Activated T-cell treated with anti-CD3 and anti-CD28 coated beads for 24 hours (primary cell): Measurements from ENCODE around the gene AMFR.
"Not testable (repeated sequence)": the region's sequence is repeated elsewhere in the genome, so short reads cannot be mapped to it uniquely, and the experiment has no call there.

Experiments used
- DNase-seq: peaks from one replicate; pipeline ENCODE4 v3.0.0-alpha.2; 2020; ENCODE audit warnings: low read depth

Gene AMFR

DNA sequence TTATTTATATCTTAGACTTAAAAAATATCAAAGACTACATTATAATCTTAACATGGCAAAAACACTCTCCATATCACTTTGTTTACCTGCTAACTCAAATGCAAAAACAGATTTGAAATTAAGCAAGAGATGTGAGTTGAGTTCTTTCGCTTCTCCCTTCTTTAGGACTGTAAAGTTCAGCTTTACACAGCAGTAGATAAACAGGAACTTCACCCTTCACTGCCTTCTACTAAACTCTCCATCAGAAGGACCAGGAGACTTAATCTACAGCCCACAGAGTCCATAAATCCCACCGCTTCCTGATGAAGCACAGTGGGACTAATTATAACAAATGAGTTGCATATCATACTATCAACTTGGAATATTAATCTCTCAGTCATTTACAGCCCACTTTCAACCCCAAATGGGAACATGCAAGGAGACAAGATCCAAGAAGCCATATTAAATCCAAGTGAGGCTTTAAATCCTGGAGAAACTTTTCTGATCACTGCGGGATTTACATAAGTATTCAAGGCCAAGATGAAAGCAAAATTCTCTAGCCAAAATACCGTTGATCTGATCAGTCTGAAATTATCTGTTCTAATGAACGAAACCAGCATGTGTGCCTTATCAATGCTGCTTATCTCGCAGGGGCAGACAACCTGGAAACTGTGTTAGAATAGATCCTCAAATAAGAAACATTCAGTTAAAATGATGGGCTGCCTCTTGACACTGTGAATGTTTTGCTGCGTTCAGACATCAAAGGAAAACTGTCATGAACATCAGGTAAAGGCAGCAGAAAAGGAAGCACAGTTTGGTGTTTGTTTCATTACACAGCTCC is 1.6 kb downstream of the AMFR start:
- DNase-seq = no peak

DNA sequence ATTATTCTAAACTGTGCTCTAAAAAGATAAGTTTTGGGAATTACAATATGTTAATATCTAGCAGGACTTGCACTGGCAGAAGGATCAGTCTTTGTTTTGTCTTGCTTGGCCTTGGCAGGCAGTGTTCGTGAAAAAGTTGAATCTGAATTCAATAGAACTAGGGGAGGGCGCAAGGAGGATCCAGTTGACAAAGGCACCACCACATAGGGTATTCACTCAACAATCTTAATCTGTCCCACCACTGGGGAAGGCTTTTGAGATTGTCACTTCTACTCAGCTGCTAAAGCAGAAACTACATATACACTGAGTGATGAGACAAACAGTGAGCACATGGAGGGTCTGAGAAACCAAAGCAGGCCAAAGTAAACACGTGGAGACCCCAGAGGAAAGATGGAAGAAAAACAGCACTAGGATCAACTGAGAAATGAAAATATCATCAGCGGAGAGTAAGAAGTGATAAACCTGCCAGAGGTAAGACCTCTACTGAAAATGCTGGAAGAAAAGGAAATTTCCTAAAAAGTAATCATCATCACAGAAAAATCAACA is 2.4 kb downstream of the AMFR start:
- no peak for DNase-seq

DNA sequence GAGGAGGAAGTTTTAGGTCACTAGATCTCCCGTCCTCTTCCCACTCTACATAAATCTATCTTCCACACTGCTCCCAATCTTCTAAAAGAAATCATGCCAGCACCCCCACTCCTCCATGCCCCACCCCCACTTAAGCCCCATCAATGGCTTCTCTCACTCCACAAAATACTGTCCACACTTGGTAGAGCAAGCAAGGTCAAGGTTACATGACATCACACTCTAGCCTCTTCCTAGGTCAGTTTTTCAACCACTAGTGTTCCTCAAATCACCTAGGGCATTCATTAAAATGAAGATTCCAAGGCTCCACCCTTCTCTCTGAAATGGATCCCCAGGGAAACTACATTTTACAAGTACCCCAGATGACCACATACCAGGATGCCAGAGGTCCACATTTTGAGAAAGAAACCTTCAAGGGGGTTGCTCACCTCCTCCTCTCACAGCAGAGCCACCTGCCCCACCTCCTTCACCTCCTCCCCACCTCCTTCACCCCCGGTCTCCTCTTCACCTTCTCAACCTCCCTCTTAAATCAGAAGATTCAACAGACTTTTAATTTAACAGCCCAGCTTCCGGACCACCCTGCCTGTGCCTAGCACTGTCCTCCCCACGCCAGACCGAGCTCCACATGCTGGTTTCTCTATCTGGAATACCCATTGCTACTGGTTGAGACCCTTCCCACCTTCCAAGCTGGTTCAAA is 3.2 kb downstream of the AMFR start:
- DNase-seq = no peak

DNA sequence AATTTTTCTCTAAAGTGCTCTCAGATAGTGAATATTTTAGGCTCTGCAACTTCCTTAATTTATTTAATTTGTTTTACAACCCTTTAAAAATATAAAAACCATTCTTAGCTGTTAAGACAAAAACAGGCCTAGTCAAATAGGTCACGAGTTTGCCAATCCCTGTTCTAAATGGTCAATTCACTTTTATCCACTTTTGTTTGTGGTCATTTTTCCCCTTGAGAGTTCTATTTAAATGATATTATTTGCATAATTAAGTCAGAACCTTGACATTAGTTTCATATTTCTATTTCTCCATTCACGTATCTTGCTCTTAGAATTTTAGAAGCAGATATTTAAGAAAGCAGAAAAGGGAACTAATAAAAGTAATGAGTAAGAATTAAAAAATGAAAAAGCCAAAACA is 4.0 kb downstream of the AMFR start:
- no peak for DNase-seq

DNA sequence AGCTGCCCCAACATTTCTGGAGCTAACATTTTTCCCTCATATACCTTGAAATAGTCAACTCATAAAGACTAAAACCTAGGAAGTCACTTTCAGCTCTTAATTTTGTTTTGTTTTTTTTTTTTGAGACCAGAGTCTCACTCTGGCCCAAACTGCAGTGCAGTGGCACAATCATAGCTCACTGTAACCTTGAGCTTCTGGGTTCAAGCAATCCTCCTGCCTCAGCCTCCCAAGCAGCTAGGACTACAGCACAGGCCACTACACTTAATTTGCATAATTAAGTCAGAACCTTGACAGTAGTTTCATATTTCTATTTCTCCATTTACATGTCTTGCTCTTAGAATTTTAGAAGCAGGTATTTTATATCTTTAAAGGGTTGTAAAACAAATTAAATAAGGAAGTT is 4.7 kb downstream of the AMFR start:
- no peak for DNase-seq

DNA sequence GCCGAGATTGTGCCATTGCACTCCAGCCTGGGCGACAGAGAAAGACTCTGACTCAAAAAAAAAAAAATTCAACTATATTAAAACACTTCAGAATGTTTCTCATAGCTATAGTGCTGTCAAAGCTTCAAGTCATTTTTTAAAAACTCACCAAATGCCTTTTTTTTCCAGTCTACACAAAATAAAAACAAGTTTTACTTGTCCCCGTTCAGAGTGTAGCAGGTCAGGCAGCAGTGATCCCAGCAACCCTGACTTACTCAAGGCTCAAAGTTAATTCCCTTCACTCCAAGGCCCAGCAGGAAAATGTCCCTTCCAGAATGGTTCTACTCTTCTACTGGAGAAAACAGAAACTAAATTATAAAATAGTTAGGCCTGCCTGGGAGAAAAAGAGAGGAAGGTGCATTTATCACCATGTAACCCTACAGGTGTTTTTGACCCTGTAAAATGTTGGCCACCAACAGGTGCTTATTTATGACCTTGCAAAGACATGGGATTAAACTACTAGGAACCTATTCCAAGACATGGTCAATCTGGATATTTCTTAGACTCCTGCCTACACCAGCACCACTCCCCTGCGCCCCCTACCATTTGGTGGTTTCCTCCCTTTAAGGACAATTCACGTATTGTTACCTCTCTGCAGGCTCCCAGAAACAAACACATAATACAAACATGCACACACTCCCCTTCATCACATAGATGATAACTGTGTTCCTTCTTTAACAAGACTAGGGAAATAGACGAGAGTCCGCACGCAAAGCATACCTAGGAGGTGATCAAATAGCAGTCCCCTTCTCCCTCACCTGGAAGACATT is 5.4 kb downstream of the AMFR start:
- DNase-seq = no peak

DNA sequence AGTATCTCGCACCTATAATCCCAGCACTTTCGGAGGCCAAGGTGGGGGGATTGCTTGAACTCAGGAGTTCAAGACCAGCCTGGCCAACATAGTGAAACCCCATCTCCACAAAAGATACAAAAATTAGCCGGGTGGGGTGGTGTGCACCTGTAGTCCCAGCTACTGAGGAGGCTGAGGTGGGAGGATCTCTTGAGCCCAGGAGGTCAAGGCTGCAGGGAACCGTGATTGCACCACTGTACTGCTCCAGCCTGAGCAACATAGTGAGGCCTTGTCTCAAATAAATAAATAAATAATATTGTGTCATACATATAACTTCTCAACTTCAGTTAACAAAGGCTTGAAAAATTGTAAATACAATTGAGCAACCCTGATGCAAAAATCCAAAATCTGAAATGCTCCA is 8.2 kb downstream of the AMFR start:
- no peak for DNase-seq

DNA sequence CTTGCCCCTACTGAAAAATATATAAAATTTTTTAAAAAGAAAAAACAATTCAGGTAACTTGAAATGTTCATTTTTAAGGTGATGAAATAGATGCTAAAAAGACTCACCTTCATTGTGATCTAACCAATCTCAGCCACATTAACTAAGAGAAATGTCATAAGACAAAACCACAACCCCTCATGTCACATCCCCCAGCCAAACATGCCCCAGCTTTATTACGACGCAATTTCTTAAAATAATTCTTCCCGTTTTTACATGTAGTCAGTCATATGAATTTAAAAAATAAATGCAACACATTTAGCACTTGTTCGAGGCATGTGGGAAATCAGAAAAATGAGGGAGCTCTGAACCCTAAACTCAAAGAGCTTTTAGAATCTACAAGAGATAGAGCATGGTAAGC is 9.5 kb downstream of the AMFR start:
- no peak for DNase-seq

DNA sequence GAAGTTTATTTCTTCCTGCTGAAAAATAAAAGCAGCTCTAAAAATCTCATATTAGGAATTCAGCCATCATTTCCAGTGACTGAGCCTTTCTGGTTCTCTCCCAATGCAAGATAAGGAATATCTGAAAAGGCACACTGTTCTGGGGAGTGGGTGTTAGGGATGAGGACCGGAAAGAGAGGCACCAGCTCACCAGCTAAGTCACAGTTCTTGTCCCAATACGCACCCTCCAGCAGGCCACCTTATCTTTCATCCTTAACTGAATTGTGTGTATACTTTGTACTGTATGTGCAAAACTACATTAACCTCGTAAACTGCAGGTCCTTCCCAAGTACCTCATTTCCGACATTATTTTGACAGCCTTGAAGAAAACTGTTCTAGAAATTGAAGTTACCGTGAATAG is 11.0 kb downstream of the AMFR start:
- DNase-seq = no peak

DNA sequence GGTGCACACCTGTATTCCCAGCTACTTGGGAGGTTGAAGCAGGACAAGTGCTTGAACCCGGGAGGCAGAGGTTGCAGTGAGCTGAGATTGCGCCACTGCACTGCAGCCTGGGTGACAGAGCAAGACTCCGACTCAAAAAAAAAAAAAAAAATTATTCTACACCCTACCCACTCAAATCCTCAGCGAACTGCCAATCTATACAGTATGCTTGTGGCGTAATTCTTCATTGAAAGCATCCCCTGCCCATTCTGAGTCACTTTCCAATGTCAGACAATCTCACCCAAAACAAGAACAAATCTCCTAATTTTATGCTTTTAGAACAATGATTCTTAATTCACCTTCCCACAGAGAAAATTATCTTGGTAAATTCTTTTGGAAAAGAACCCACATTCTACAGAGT is 12.0 kb downstream of the AMFR start:
- no peak for DNase-seq

DNA sequence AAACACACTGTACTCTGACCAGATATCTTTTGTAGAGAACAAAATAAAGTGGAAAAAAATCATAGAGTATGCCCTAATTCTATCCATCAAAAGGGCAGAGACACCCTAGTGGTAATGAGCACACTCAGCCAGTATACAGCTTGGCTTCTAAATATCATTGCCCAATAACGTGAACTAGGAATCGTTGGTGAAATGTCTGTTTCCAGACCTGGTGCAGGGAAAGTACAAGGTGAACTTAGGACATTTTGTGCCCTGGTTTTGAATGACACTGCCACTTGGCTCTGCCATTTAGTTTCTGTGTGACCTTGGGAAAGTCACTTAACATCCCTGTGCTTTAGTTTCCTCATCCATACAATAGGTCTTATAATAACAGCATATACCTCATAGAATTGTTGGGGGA is 13.7 kb downstream of the AMFR start:
- DNase-seq = no peak

DNA sequence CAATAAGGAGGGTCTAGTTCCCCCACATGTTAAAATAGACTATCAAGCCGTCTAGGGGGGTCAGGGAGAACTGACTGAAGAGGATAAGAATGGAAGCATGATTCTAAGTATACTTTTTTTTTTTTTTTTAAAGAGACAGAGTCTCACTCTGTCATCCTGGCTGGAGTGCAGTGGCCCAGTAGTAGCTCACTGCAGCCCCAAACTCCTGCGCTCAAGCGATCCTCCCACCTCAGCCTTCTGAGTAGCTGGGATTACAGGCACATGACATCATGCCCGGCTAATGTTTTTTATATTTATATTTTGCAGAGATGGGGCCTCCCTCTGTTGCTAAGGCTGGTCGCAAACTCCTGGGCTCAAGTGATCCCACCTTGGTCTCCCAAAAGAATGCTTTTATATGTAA is 14.2 kb downstream of the AMFR start:
- no peak for DNase-seq

DNA sequence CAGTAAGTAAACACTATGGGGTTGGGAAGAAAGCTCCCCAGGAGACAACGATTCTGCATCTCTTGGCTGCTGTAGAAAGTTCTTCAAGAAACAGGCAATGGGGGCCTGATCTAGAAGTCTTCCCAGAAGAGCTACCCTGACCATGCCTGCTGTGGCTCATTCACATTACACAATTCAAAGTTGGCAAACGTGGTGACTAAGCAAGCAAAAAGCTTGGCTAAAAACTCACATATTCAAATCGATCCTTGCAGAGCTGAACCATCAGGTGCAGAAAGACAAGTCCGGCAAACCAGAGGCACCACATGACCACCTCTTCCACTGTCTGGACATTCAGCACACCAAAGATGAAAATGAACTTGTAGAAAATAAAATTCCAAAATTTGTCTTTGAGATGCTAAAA is 16.1 kb downstream of the AMFR start:
- DNase-seq = no peak

DNA sequence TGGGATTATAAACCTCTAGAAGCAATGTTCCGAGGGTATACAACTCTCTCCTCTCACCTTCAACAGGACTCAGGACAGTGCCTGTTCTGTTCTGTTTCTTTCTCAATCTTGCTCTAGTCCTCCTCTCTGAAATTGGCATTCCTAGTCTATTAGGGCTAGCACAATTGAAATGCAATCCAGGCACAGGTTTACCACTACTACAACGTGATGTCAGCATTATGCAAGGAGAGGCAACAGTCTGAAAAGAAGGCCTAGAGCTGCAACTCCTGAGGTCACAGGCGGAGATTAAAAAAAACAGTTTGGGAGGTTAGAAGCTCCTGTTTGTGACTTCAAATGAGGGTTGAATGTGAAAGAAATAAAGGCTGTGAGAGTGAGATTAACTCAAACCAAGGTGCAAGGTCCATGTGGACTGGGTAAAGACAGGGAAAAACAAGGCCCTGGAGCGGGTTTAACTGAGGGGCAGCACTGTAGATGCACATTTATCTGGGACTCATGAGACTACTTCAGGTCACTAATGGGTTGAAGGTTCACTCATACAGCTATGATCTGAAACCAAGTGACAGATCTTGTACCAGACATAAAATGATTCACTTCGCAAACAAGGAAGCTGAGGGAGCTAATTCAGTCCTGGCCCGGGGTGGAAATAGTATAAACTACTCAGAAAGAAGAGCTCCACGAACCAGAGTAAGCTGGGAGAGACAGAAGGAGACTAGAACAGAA is 16.8 kb downstream of the AMFR start:
- no peak for DNase-seq

DNA sequence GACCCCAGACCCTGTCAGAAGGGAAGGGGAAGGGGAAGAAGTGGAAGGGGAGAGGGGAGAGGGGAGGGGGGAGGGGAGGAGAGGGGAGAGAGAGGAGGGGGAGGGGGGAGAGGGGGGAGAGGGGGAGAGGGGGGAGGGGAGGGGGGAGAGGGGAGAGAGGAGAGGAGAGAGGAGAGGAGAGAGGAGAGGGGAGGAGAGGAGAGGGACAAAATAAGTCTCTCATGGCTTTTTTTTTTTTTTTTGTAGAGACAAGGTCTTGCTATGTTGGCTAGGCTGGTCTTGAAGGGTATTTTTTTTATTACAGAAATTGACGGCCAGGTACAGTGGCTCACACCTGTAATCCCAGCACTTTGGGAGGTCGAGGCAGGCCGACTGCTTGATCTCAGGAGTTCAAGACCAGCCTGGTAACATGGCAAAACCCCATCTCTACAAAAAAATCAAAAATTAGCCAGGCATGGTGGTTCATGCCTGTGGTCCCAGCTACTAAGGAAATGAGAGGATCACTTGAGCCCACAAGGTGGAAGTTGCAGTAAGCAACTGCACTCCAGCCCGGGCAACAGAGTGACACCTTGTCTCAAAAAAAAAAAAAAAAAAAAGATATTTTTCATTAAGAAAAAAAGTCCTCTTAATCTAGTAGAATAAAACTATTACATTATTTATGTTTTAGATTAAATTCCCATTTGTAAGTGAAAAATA is 19.2 kb downstream of the AMFR start:
- no peak for DNase-seq

DNA sequence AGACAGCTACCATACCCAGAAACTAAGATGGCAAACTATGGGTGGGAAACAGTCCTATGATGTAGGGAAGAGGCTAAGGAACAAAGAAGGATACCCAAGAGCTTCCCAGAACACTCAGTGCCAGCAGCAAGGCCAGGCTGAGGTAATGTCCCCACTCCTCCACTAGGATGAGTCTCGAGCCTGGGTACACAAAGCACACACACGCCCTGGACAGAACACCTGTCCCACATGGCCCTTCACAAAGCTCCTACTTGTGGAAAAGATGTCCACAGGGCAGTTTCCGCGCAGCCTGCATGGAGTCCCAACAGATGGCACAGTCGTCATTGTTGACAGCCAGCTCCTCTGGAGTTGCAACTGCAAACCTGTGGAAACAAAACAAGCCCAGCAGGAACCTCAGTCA is 23.9 kb downstream of the AMFR start:
- no peak for DNase-seq

DNA sequence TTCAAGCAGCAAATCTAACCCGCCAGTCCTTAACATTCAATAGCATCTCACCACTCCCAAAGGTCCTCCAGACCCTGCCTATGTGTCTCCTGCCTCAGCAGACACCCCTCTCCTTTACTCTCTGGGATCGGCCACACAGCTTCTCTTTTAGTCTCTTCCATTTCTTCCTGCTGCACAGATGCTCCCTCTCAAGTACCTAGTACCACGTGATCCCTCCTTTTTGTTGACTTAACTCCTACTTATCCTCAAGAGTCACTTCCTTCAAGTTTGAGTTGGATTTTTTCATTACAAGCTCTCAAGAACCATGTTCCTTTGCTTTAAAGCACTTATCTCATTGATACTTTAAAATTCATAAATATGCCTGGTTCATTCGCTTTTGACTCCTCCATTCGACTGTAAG is 24.9 kb downstream of the AMFR start:
- no peak for DNase-seq

DNA sequence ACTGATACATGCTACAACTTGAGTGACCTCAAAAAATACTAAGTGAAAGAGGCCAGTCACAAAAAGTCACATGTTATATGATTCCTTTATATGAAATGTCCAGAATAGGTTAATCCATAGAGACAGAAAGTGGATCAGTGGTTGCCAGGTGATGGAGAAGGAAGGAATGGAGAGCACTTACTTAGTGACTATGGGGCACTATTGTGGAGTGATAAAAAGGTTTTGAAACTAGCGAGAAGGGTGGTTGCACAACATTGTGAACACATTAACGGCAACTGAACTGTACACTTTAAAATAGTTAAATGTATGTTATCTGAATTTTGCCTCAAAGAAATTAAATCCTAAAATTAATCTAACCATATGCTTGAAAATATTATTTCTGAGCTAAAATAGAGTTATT is 25.9 kb downstream of the AMFR start:
- DNase-seq = no peak

DNA sequence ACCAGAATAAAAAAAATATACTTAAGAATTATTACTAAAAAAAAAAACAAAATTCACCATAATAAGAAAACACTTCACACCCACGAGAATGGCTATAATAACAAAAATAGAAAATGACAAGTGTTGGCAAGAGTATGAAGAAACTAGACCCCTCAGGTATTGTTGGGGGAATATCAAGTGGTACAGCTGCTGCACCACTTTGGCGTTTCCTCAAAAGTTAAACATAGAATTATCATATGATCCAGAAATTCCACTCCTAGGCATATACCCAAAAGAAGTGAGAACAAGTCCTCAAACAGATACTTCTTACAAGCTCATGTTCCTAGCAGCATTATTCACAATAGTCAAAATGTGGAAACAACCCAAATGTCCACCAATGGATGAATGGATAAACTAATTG is 26.3 kb downstream of the AMFR start:
- DNase-seq = no peak

DNA sequence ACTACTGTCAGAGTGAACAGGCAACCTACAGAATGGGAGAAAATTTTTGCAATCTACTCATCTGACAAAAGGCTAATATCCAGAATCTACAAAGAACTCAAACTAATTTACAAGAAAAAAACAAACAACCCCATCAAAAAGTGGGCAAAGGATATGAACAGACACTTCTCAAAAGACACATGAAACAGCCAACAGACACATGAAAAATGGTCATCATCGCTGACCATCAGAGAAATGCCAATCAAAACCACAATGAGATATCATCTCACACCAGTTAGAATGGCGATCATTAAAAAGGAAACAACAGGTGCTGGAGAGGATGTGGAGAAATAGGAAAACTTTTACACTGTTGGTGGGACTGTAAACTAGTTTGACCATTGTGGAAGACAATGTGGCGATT is 28.6 kb downstream of the AMFR start:
- not testable (repeated sequence) for DNase-seq

DNA sequence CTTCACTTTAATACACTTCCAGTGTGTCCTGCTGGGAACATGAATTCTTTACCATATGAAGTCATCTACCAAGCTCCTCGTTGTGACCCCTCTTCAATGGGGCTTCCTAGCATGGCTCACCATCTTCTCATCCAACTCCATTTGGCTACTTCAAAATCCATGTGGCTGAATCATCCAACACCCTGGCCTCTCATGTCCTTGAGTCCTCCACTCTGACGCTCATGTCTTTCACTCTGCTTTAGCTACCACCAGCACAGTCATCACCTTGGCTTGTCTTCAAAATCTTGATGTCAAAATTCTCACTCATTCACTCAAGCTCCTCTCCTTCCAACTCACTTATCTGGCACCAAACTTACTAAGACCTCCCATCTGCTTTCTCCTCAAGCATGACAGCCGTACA is 35.8 kb downstream of the AMFR start:
- no peak for DNase-seq
